Measurements from ENCODE around the gene COG2. TPM values are rescaled to one million over a fixed set of nuclear protein-coding genes. Genes with fewer than 3 reads are reported as not detected.

COG2 gene
- total and polyA plus RNA-seq, 12 donors: 12.0 to 80.1 (median 50.6) TPM

- 69 to 84% (median 82%) methylated on average over 1 of the region's 1 CpG for WGBS, 4 donors
- intact Hi-C loops (cut with DNase I): no loop called here
- H3K4me1 ChIP-seq (replicated peaks in 1 of 2): no peaks in the 10 kb centered on the region
Measured at GRCh38 chr1:230631477-230631876, 10.8 kb upstream of the COG2 start.

GRCh38 chr1:230632273-230632873 lies 9.9 kb upstream of the COG2 start:
- Histone ChIP-seq H3K4me1 (replicated peaks in 1 of 2) (no peaks in the 10 kb centered on the region), H3K4me3 (no peak overlapping the region), H3K36me3 (replicated peaks in 1 of 2) (no peaks in the 10 kb centered on the region), H3K9me3 (replicated peaks in 1 of 3) (no peaks in the 10 kb centered on the region), H3K27ac (no peak overlapping the region), H3K27me3 (no peaks in the 10 kb centered on the region)
- TF ChIP-seq POLR2A (IDR thresholded peaks at IDR 0.05) (no peak), CTCF (IDR thresholded peaks at IDR 0.05) (peak; percentile 39 to 77 (median 71))
- intact Hi-C loops (cut with DNase I): no loop called here
- WGBS, 4 donors: 53 to 60% (median 57%) methylated on average over 4 of the region's 4 CpGs
- DNase-seq: peak; percentile 33 to 78 (median 51)

More at GRCh38 chr1:230631477-230631876, 10.8 kb upstream of the COG2 start:
- Histone ChIP-seq H3K36me3 (replicated peaks in 1 of 2) (no peaks in the 10 kb centered on the region), H3K9me3 (replicated peaks in 1 of 3) (no peaks in the 10 kb centered on the region), H3K4me3 (no peak overlapping the region), H3K27me3 (no peaks in the 10 kb centered on the region), H3K27ac (no peak overlapping the region)
- TF ChIP-seq POLR2A (IDR thresholded peaks at IDR 0.05) (no peak), CTCF (IDR thresholded peaks at IDR 0.05) (no peak)
- DNase-seq: no peak

- intact Hi-C loops (cut with DNase I): no loop called here
- no peaks in the 10 kb centered on the region for H3K4me1 ChIP-seq (replicated peaks in 1 of 2)
- H3K27me3 ChIP-seq: no peaks in the 10 kb centered on the region
- no peak overlapping the region for H3K4me3 ChIP-seq
- DNase-seq: no peak
- H3K36me3 ChIP-seq (replicated peaks in 1 of 2): no peaks in the 10 kb centered on the region
- no peak for TF ChIP-seq CTCF (IDR thresholded peaks at IDR 0.05)
- no peak overlapping the region for H3K27ac ChIP-seq
- no peaks in the 10 kb centered on the region for H3K9me3 ChIP-seq (replicated peaks in 1 of 3)
- WGBS, 4 donors: 26 to 45% (median 41%) methylated on average over 2 of the region's 2 CpGs
Measured at GRCh38 chr1:230633469-230633868, 8.8 kb upstream of the COG2 start.

GRCh38 chr1:230634384-230634783 lies 7.9 kb upstream of the COG2 start:
- no peaks in the 10 kb centered on the region for H3K9me3 ChIP-seq (replicated peaks in 1 of 3)
- H3K27ac ChIP-seq: no peak overlapping the region
- WGBS, 4 donors: 80 to 86% (median 81%) methylated on average over 5 of the region's 5 CpGs
- DNase-seq: no peak
- no peaks in the 10 kb centered on the region for H3K27me3 ChIP-seq
- TF ChIP-seq POLR2A (IDR thresholded peaks at IDR 0.05) (no peak), CTCF (IDR thresholded peaks at IDR 0.05) (no peak)
- no peak overlapping the region for H3K4me3 ChIP-seq
- intact Hi-C loops (cut with DNase I): no loop called here
- no peaks in the 10 kb centered on the region for H3K36me3 ChIP-seq (replicated peaks in 1 of 2)
- H3K4me1 ChIP-seq (replicated peaks in 1 of 2): no peaks in the 10 kb centered on the region
